LNCAP (cell line): Measurements from ENCODE around the gene ESPN.

Experiments used
- CTCF ChIP-seq: fragments of 450-650 bp; IDR thresholded peaks from 2 replicates; pipeline ENCODE4 v1.5.1; 2017; ENCODE audit warnings: mild to moderate bottlenecking

The ESPN gene

GRCh38 chr1:6502000-6502891 is 77.7 kb downstream of the ESPN start:
- no peak for TF ChIP-seq CTCF

- TF ChIP-seq CTCF: no peak
Observed at GRCh38 chr1:6503884-6504602, 79.5 kb downstream of the ESPN start.

GRCh38 chr1:6504887-6505286 is 80.3 kb downstream of the ESPN start:
- no peak for TF ChIP-seq CTCF

- TF ChIP-seq CTCF: no peak
Observed at GRCh38 chr1:6505367-6506209, 81.0 kb downstream of the ESPN start.

GRCh38 chr1:6506210-6507036 is 81.8 kb downstream of the ESPN start:
- TF ChIP-seq CTCF: no peak

GRCh38 chr1:6507037-6507428 is 82.5 kb downstream of the ESPN start:
- no peak for TF ChIP-seq CTCF
